Middle frontal gyrus (tissue), 1 donor: ENCODE results near the gene PPP1R2.
A peak's percentile ranks its signal among the peaks of the same experiment; 100 is the strongest.
"Not testable (repeated sequence)": the region's sequence is repeated elsewhere in the genome, so short reads cannot be mapped to it uniquely, and the experiment has no call there.

Experiments
- DNase-seq: peaks from one replicate; pipeline ENCODE4 v3.0.0-alpha.2; 2015; ENCODE audit warnings: low spot score; ENCODE audit errors: extremely low spot score

Gene PPP1R2

GRCh38 chr3:195542698-195543499 is at the start of gene PPP1R2:
Gene PPP1R2, minus strand, starts transcription at chr3:195543325. Its CDS starts 300 bp downstream, at chr3:195543025.
- DNase-seq, result peak; percentile 83

GRCh38 chr3:195591852-195592251 is 48.7 kb upstream of the PPP1R2 start:
- DNase-seq, result no peak

- DNase-seq, result no peak
Measured at GRCh38 chr3:195591220-195591619, 48.1 kb upstream of the PPP1R2 start.

GRCh38 chr3:195590381-195590780 is 47.3 kb upstream of the PPP1R2 start:
- DNase-seq, result not testable (repeated sequence)

- DNase-seq, result not testable (repeated sequence)
Measured at GRCh38 chr3:195589796-195590195, 46.7 kb upstream of the PPP1R2 start.

- DNase-seq, result no peak
Measured at GRCh38 chr3:195587824-195588223, 44.7 kb upstream of the PPP1R2 start.

GRCh38 chr3:195587406-195587805 is 44.3 kb upstream of the PPP1R2 start:
- DNase-seq, result no peak

GRCh38 chr3:195584543-195584870 is 41.4 kb upstream of the PPP1R2 start:
- no peak for DNase-seq

GRCh38 chr3:195583831-195584542 is 40.9 kb upstream of the PPP1R2 start, which contains the start of gene APOD:
Gene APOD, minus strand, starts transcription at chr3:195583940. Its CDS starts 4,479 bp downstream, at chr3:195579461.
- DNase-seq, result peak; percentile 38

- no peak for DNase-seq
Measured at GRCh38 chr3:195582947-195583346, 39.8 kb upstream of the PPP1R2 start.

GRCh38 chr3:195580744-195581443 is 37.8 kb upstream of the PPP1R2 start:
- peak; percentile 51 for DNase-seq

- DNase-seq, result no peak
Measured at GRCh38 chr3:195579281-195579680, 36.2 kb upstream of the PPP1R2 start.

- no peak for DNase-seq
Measured at GRCh38 chr3:195578565-195578964, 35.4 kb upstream of the PPP1R2 start.

- no peak for DNase-seq
Measured at GRCh38 chr3:195577645-195578177, 34.6 kb upstream of the PPP1R2 start.

GRCh38 chr3:195574497-195575304 is 31.6 kb upstream of the PPP1R2 start:
- DNase-seq, result no peak

- no peak for DNase-seq
Measured at GRCh38 chr3:195573611-195574496, 30.7 kb upstream of the PPP1R2 start.

- DNase-seq, result no peak
Measured at GRCh38 chr3:195571361-195571760, 28.2 kb upstream of the PPP1R2 start.

GRCh38 chr3:195570912-195571311 is 27.8 kb upstream of the PPP1R2 start:
- DNase-seq, result no peak

- no peak for DNase-seq
Measured at GRCh38 chr3:195570344-195570743, 27.2 kb upstream of the PPP1R2 start.

GRCh38 chr3:195568630-195569029 is 25.5 kb upstream of the PPP1R2 start:
- DNase-seq, result no peak
